ENCODE measurements around the gene TMEM201.

The TMEM201 gene, protein sequence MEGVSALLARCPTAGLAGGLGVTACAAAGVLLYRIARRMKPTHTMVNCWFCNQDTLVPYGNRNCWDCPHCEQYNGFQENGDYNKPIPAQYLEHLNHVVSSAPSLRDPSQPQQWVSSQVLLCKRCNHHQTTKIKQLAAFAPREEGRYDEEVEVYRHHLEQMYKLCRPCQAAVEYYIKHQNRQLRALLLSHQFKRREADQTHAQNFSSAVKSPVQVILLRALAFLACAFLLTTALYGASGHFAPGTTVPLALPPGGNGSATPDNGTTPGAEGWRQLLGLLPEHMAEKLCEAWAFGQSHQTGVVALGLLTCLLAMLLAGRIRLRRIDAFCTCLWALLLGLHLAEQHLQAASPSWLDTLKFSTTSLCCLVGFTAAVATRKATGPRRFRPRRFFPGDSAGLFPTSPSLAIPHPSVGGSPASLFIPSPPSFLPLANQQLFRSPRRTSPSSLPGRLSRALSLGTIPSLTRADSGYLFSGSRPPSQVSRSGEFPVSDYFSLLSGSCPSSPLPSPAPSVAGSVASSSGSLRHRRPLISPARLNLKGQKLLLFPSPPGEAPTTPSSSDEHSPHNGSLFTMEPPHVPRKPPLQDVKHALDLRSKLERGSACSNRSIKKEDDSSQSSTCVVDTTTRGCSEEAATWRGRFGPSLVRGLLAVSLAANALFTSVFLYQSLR

GRCh38 chr1:9588551-9589143 lies at the start of gene TMEM201:
TSS of gene TMEM201 (plus strand) at chr1:9588911. CDS start at chr1:9588931, 20 bp downstream.
- peak within 1 kb of the TSS; percentile 82 for H3K9ac ChIP-seq (ENCODE audit: insufficient read length)
- H3K9me3 ChIP-seq (ENCODE audit: low read depth, low read length), result no peaks in the 10 kb centered on the region
- TF ChIP-seq FOXP2 (optimal IDR thresholded peaks at IDR 0.05; ENCODE audit: control extremely low read depth, extremely low read length, insufficient read depth) (no peak), POLR2AphosphoS5 (IDR thresholded peaks at IDR 0.05; ENCODE audit: borderline replicate concordance, low read depth, low read length) (no peak), EZH2 (IDR thresholded peaks at IDR 0.05) (no peak)
- H3K36me3 ChIP-seq (ENCODE audit: insufficient read depth, low read length), result peaks cover 10% of the 10 kb centered on the region; the same call in 1 of the 2 replicates
- peak within 1 kb of the TSS; percentile 91 for H3K4me3 ChIP-seq
- H3K27ac ChIP-seq, result no peak within 1 kb of the TSS
- no peak for DNase-seq (ENCODE audit: low read depth, low spot score)

- Histone ChIP-seq H3K9me3 (ENCODE audit: low read depth, low read length) (no peaks in the 10 kb centered on the region), H3K4me3 (peak within 1 kb of the TSS; percentile 84), H3K36me3 (ENCODE audit: insufficient read depth, low read length) (no peaks in the 10 kb centered on the region), H3K9ac (ENCODE audit: insufficient read length) (peak within 1 kb of the TSS; percentile 76), H3K27ac (peak within 1 kb of the TSS; percentile 77)
- TF ChIP-seq EZH2 (IDR thresholded peaks at IDR 0.05) (no peak), POLR2AphosphoS5 (IDR thresholded peaks at IDR 0.05; ENCODE audit: borderline replicate concordance, low read depth, low read length) (peak; percentile 86)
- peak; percentile 72 for DNase-seq (ENCODE audit: low read depth, low spot score)
Measured at GRCh38 chr1:9539165-9539828, 49.4 kb upstream of the TMEM201 start, which contains the start of gene SLC25A33. TSS of gene SLC25A33 (plus strand) at chr1:9539465. CDS start at chr1:9539692, 227 bp downstream.

DNA sequence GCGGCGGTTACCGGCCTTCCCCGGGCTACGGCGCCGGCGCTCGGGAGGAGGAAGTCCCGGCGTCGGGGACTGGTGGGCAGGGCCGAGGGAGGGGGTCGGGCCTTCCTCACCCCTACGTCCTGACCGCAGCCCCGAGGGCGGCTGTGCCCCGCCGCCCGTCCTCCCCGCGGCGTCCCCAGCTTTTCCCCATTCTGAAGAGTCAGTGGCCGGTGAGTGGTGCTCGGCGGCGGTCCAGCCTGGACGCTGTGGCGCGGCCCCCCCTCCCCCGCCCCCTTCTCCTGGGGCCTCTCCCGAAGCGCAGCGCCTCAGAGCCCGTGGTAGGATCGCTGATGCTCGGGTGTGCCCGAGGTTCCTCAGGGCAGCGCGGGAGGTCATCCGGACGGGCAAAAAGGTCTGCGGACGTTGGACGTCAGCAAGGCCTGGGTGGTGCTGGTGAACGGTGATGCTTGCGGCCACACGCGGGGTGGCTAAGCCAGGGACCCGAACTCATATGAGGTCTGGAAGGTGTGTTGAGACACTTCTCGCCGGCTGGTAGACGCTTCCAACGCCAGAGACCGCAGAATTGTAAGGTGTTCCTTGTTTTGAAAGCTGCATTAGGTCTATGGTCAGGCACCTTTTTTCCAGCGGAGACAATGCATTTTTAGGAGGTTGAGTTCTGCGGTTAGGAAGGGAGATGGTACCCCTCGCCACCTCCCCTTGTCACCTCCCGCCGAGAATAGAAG lies 48.7 kb upstream of the TMEM201 start:
- no peak for DNase-seq (ENCODE audit: low read depth, low spot score)
- Histone ChIP-seq H3K27ac (peak overlapping the region; percentile 68), H3K9me3 (ENCODE audit: low read depth, low read length) (no peaks in the 10 kb centered on the region)

GRCh38 chr1:9542430-9542829 lies 46.3 kb upstream of the TMEM201 start:
- peak; percentile 61 for DNase-seq (ENCODE audit: low read depth, low spot score)
- H3K9me3 ChIP-seq (ENCODE audit: low read depth, low read length), result no peaks in the 10 kb centered on the region
- peak overlapping the region; percentile 88 for H3K27ac ChIP-seq
- TF ChIP-seq POLR2AphosphoS5 (IDR thresholded peaks at IDR 0.05; ENCODE audit: borderline replicate concordance, low read depth, low read length) (no peak), EZH2 (IDR thresholded peaks at IDR 0.05) (no peak), FOXP2 (optimal IDR thresholded peaks at IDR 0.05; ENCODE audit: control extremely low read depth, extremely low read length, insufficient read depth) (no peak)
- H3K9ac ChIP-seq (ENCODE audit: insufficient read length), result no peak overlapping the region
- no peaks in the 10 kb centered on the region; the same call in 1 of the 2 replicates for H3K36me3 ChIP-seq (ENCODE audit: insufficient read depth, low read length)
- peak overlapping the region; percentile 74 for H3K4me3 ChIP-seq

More for the DNA sequence above, 48.7 kb upstream of the TMEM201 start:
- no peaks in the 10 kb centered on the region for H3K36me3 ChIP-seq (ENCODE audit: insufficient read depth, low read length)
- H3K9ac ChIP-seq (ENCODE audit: insufficient read length), result peak overlapping the region; percentile 76
- H3K4me3 ChIP-seq, result peak overlapping the region; percentile 84
- TF ChIP-seq FOXP2 (optimal IDR thresholded peaks at IDR 0.05; ENCODE audit: control extremely low read depth, extremely low read length, insufficient read depth) (no peak), POLR2AphosphoS5 (IDR thresholded peaks at IDR 0.05; ENCODE audit: borderline replicate concordance, low read depth, low read length) (no peak), EZH2 (IDR thresholded peaks at IDR 0.05) (no peak)

DNA sequence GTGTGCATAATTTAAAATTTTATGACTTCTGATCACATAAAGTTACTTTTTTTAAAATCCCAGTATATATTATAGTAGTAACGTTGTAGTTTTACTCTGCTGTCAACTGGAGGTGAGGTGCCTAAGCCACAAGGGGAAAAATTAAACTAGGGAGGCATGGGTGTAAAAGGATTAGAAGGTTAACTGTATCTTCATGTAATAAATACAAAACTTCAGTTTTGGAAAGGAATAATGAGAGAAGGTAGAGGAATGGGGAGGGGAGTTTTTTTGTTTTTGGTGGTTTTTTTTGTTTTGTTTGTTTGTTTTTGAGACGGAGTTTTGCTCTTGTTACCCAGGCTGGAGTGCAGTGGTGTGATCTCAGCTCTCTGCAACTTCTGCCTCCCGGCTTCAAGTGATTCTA lies 43.8 kb upstream of the TMEM201 start:
- TF ChIP-seq POLR2AphosphoS5 (IDR thresholded peaks at IDR 0.05; ENCODE audit: borderline replicate concordance, low read depth, low read length) (no peak), EZH2 (IDR thresholded peaks at IDR 0.05) (no peak), FOXP2 (optimal IDR thresholded peaks at IDR 0.05; ENCODE audit: control extremely low read depth, extremely low read length, insufficient read depth) (no peak)
- Histone ChIP-seq H3K9me3 (ENCODE audit: low read depth, low read length) (no peaks in the 10 kb centered on the region), H3K9ac (ENCODE audit: insufficient read length) (no peak overlapping the region), H3K4me3 (no peak overlapping the region), H3K27ac (peak overlapping the region; percentile 26; the same call in 1 of the 2 replicates), H3K36me3 (ENCODE audit: insufficient read depth, low read length) (no peaks in the 10 kb centered on the region; the same call in 1 of the 2 replicates)
- no peak for DNase-seq (ENCODE audit: low read depth, low spot score)

- DNase-seq (ENCODE audit: low read depth, low spot score), result no peak
- TF ChIP-seq EZH2 (IDR thresholded peaks at IDR 0.05), result no peak
- TF ChIP-seq FOXP2 (optimal IDR thresholded peaks at IDR 0.05; ENCODE audit: control extremely low read depth, extremely low read length, insufficient read depth), result no peak
- TF ChIP-seq POLR2AphosphoS5 (IDR thresholded peaks at IDR 0.05; ENCODE audit: borderline replicate concordance, low read depth, low read length), result no peak
- no peaks in the 10 kb centered on the region for H3K9me3 ChIP-seq (ENCODE audit: low read depth, low read length)
- peaks cover 22% of the 10 kb centered on the region for H3K36me3 ChIP-seq (ENCODE audit: insufficient read depth, low read length)
- H3K9ac ChIP-seq (ENCODE audit: insufficient read length), result no peak overlapping the region
- H3K4me3 ChIP-seq, result no peak overlapping the region
- no peak overlapping the region for H3K27ac ChIP-seq
Measured at GRCh38 chr1:9549955-9550546, 38.7 kb upstream of the TMEM201 start.

DNA sequence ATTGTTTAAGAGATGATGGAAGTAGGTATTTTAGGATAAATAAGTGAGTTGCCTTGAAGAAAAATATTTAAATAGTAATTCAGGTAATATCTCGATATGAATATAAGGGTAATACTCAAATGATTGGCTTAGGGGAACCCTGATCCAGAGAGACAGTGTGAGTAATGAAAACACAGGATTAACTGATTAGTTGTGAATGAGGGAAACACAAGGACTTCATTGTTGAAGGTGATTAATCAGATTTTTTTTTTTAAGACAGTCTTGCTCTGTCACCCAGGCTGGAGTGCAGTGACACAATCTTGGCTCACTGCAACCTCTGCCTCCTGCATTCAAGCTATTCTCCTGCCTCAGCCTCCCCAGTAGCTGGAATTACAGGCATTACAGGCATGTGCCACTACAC lies 36.7 kb upstream of the TMEM201 start:
- no peak for TF ChIP-seq FOXP2 (optimal IDR thresholded peaks at IDR 0.05; ENCODE audit: control extremely low read depth, extremely low read length, insufficient read depth)
- no peak for TF ChIP-seq POLR2AphosphoS5 (IDR thresholded peaks at IDR 0.05; ENCODE audit: borderline replicate concordance, low read depth, low read length)
- no peak for TF ChIP-seq EZH2 (IDR thresholded peaks at IDR 0.05)

More for the DNA sequence above, 36.7 kb upstream of the TMEM201 start:
- no peak for DNase-seq (ENCODE audit: low read depth, low spot score)
- H3K9ac ChIP-seq (ENCODE audit: insufficient read length), result no peak overlapping the region
- H3K27ac ChIP-seq, result no peak overlapping the region
- no peak overlapping the region for H3K4me3 ChIP-seq
- peaks cover 39% of the 10 kb centered on the region for H3K36me3 ChIP-seq (ENCODE audit: insufficient read depth, low read length)
- no peaks in the 10 kb centered on the region for H3K9me3 ChIP-seq (ENCODE audit: low read depth, low read length)

All from SK-N-MC (cell line).